ENCODE measurements around the gene NAA11. TPM values are rescaled to one million over a fixed set of nuclear protein-coding genes. Genes with fewer than 3 reads are reported as not detected.
"Not testable (repeated sequence)": the region's sequence is repeated elsewhere in the genome, so short reads cannot be mapped to it uniquely, and the experiment has no call there.

The NAA11 gene
- total RNA-seq, 2 experiments from 2014 or later, result not detected

DNA sequence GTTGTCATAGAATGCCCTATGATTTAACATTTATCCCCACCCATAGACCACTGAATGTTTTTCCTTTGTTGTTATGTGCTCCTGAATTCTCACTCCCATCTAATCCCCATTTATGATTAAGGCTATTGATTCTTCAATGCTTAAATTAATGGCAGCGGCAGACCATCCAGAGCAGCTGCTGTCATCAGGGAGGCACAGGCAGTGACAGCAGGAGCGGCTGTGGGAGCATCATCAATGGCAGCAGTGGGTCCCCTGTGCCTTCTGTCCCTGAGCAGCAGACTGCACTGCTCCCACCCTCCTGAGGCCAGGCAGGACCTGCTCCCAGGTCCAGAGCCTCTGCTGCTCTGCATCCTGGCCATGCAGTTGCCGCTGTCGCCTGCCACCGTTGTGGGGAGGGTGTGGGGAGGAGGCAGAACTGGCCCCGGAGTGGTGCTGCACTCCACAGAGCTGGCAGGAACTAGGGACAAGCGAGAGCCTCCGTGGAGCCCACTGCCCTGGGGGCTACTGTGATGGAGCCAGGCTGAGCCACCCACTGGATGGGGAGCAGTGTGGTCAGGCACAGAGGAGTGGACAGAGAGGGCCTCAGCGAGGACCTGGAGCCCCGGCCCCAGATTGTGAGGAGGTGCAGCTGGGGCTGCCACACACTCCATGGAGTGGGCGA, 29.0 kb downstream of the NAA11 start:
- Mint-ChIP-seq H3K27me3 (no peaks in the 10 kb centered on the region), H3K27ac (no peak overlapping the region), H3K4me3 (no peak overlapping the region), H3K4me1 (no peaks in the 10 kb centered on the region), H3K9me3 (ENCODE audit: low read depth) (no peaks in the 10 kb centered on the region), H3K36me3 (no peaks in the 10 kb centered on the region)
- DNase-seq, result no peak
- CTCF ChIA-PET, result interaction anchor here (1.3 kb wide), 1 partner anchor 8 kb away, joined by 3 read pairs; no protein-coding TSS in a partner anchor
- no peak for ATAC-seq

DNA sequence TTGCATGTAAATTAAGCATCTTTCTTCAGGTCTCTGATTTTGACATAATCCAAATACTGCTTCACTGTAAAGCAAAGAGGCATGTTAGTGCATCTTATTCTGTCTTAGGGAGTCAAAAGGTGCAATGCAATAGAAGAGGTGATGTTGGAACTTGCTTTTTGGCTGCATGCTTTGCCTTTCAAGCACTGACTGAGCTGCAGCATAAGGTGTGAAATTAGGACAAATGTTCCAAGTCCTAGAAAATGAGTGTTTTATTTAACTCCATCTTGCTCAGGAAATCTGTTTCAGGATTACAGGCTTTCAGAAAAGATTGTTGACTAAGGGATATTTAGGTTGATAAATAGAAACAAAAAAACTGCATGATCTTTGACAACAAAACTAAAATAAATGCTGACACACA, 30.8 kb downstream of the NAA11 start:
- ATAC-seq (no peak), DNase-seq (no peak)
- Mint-ChIP-seq H3K27me3 (no peaks in the 10 kb centered on the region), H3K9me3 (ENCODE audit: low read depth) (no peaks in the 10 kb centered on the region), H3K36me3 (no peaks in the 10 kb centered on the region), H3K27ac (no peak overlapping the region), H3K4me3 (no peak overlapping the region), H3K4me1 (no peaks in the 10 kb centered on the region)
- CTCF ChIA-PET, result no interaction called here

DNA sequence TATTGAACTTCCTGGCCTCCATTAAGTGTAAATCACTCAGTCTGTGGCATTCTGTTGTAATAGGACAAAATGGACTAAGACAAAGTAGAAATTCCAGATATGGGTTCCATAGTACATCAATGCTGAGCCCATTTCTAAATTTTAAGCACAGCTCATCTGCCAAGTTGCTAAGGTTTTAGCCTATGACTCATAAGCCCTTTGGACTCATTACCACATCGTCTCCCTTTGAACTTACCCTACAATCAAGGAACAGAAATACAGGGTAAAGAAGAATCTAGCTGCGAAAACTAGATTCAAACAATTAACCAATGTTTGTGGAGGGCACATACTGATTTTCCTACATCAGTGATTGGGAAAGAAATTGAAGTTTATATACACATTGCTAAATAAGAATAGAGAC, 31.8 kb downstream of the NAA11 start:
- Mint-ChIP-seq H3K9me3 (ENCODE audit: low read depth) (no peaks in the 10 kb centered on the region), H3K36me3 (no peaks in the 10 kb centered on the region), H3K4me3 (no peak overlapping the region), H3K27ac (no peak overlapping the region), H3K4me1 (no peaks in the 10 kb centered on the region), H3K27me3 (no peaks in the 10 kb centered on the region)
- ATAC-seq, result no peak
- CTCF ChIA-PET, result no interaction called here
- DNase-seq, result no peak

- DNase-seq (no peak), ATAC-seq (no peak)
- Mint-ChIP-seq H3K4me1 (no peaks in the 10 kb centered on the region), H3K9me3 (ENCODE audit: low read depth) (no peaks in the 10 kb centered on the region), H3K4me3 (no peak overlapping the region), H3K27ac (no peak overlapping the region), H3K27me3 (no peaks in the 10 kb centered on the region), H3K36me3 (no peaks in the 10 kb centered on the region)
- CTCF ChIA-PET, result no interaction called here
Measured at GRCh38 chr4:79292008-79292407, 33.9 kb downstream of the NAA11 start.

DNA sequence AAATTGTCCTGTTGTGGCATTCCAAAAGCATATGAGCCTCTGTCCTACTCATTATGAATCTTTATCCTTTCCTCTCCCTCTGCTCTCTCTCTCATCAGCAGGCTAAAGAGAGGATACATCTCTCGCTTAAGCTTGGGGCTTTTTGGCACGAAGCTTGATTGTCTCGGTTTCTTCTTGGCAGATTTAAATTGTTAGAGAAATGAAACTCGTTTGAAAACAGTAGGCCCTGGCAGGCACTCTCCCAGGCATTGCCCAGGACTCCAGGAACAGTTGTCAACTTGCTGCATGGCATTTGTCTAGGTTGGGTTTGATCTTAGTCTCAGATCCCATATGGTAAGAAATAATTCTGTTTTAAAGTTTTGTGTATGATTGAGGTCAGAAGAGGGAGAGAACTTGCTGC, 35.5 kb downstream of the NAA11 start:
- no peaks in the 10 kb centered on the region for H3K4me1 Mint-ChIP-seq
- no peak for ATAC-seq
- no peaks in the 10 kb centered on the region for H3K9me3 Mint-ChIP-seq (ENCODE audit: low read depth)
- CTCF ChIA-PET, result no interaction called here
- H3K4me3 Mint-ChIP-seq, result no peak overlapping the region
- no peaks in the 10 kb centered on the region for H3K27me3 Mint-ChIP-seq
- no peak for DNase-seq
- no peak overlapping the region for H3K27ac Mint-ChIP-seq
- no peaks in the 10 kb centered on the region for H3K36me3 Mint-ChIP-seq

GRCh38 chr4:79288185-79288584, 37.7 kb downstream of the NAA11 start:
- ATAC-seq (no peak), DNase-seq (no peak)
- CTCF ChIA-PET, result no interaction called here
- Mint-ChIP-seq H3K4me3 (no peak overlapping the region), H3K4me1 (no peaks in the 10 kb centered on the region), H3K27ac (no peak overlapping the region), H3K27me3 (no peaks in the 10 kb centered on the region), H3K36me3 (no peaks in the 10 kb centered on the region), H3K9me3 (ENCODE audit: low read depth) (no peaks in the 10 kb centered on the region)

DNA sequence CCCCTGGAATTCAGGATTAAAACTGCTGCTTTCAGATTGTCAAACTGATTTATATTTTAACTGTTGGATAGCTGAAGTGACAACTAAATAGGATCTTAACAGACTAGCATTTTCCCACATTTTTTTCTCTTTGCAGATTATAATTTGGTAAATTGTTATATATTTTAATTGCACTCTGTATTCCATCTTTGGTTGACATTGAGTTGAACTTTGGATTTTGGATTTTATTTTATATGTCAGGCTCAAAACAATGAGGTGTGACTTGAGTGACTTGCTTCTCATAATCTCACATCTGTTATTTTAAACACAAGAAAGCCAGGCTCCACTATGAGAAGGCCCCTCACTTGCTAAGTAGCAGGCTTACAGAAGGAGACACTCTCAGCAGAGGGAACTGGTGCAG, 38.1 kb downstream of the NAA11 start:
- no peak for DNase-seq
- Mint-ChIP-seq H3K36me3 (no peaks in the 10 kb centered on the region), H3K4me1 (no peaks in the 10 kb centered on the region), H3K4me3 (no peak overlapping the region), H3K27me3 (no peaks in the 10 kb centered on the region), H3K9me3 (ENCODE audit: low read depth) (no peaks in the 10 kb centered on the region), H3K27ac (no peak overlapping the region)
- no peak for ATAC-seq
- CTCF ChIA-PET, result no interaction called here

DNA sequence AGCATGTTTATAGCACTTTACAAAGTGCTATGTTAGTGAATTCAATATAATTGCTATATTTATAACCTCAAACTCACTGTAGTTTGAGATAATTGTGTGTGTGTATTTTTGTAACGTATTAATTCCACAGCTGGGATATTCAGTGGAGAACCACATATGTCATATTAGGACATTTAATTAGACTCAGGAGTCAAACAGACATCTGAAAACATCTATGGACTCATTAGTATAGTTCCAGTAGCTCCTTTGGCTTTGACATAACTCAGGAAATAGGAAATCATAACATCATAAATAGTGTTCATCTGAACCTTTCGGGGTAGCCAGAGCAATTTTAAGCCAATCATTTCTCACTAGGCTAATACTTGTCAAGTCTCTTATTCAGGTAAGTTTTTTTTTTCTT, 38.8 kb downstream of the NAA11 start:
- Mint-ChIP-seq H3K36me3 (no peaks in the 10 kb centered on the region), H3K4me3 (no peak overlapping the region), H3K27ac (no peak overlapping the region), H3K27me3 (no peaks in the 10 kb centered on the region), H3K9me3 (ENCODE audit: low read depth) (no peaks in the 10 kb centered on the region), H3K4me1 (no peaks in the 10 kb centered on the region)
- ATAC-seq, result no peak
- no peak for DNase-seq
- CTCF ChIA-PET, result no interaction called here

- CTCF ChIA-PET, result no interaction called here
- H3K4me3 Mint-ChIP-seq, result no peak overlapping the region
- ATAC-seq (no peak), DNase-seq (no peak)
- H3K9me3 Mint-ChIP-seq (ENCODE audit: low read depth), result no peaks in the 10 kb centered on the region
- H3K27ac Mint-ChIP-seq, result no peak overlapping the region
- no peaks in the 10 kb centered on the region for H3K27me3 Mint-ChIP-seq
- H3K4me1 Mint-ChIP-seq, result no peaks in the 10 kb centered on the region
- no peaks in the 10 kb centered on the region for H3K36me3 Mint-ChIP-seq
Measured at GRCh38 chr4:79281566-79282359, 44.1 kb downstream of the NAA11 start.

GRCh38 chr4:79277467-79277866, 48.4 kb downstream of the NAA11 start:
- ATAC-seq; H3K4me3 Mint-ChIP-seq; H3K9me3 Mint-ChIP-seq (ENCODE audit: low read depth); H3K27ac Mint-ChIP-seq; H3K27me3 Mint-ChIP-seq; H3K4me1 Mint-ChIP-seq; CTCF ChIA-PET; H3K36me3 Mint-ChIP-seq; DNase-seq: not testable (repeated sequence)

DNA sequence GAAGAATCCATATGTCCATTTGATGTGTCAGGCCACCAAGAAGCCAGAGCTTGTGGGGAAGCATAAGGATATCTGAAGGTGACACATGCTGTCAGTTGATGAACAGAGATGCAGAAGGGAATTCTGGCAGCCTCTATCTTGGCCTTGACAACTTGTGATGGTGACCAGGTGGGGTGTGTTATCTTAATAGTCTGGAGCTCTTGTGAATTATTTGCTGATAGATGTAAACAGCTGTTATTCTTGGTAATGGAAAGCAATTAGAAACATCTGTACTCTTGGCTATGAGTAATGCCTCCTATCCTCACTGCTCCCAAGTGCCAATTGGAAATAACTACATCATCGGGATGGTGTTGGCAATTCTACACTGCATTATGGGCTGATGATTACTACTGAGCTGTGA, 51.9 kb downstream of the NAA11 start:
- no peak for DNase-seq
- CTCF ChIA-PET, result no interaction called here
- ATAC-seq, result no peak
- no peaks in the 10 kb centered on the region for H3K4me1 Mint-ChIP-seq
- H3K9me3 Mint-ChIP-seq (ENCODE audit: low read depth), result no peaks in the 10 kb centered on the region
- H3K4me3 Mint-ChIP-seq, result no peak overlapping the region
- H3K27me3 Mint-ChIP-seq, result no peaks in the 10 kb centered on the region
- H3K36me3 Mint-ChIP-seq, result no peaks in the 10 kb centered on the region
- no peak overlapping the region for H3K27ac Mint-ChIP-seq

DNA sequence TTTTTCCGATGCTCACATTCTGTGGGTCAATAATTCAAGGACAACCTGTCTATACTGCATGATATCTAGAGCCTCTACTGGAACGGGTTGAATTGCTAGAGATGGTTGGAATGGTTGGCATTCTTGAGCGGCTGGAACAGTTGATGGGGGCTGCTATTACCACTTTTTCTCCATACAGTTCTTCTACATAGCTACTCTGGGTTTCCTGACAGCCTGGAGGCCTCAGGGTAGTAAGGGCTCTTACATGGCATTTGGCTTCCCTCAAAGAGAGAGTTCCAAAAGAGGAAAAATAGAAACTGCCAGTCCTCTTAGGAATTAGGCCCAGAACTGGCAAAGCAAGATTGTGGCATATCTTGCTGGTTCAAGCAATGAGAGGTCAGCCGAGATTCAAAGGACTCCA, 53.1 kb downstream of the NAA11 start:
- CTCF ChIA-PET, result no interaction called here
- no peaks in the 10 kb centered on the region for H3K4me1 Mint-ChIP-seq
- H3K27me3 Mint-ChIP-seq, result no peaks in the 10 kb centered on the region
- no peak overlapping the region for H3K27ac Mint-ChIP-seq
- H3K36me3 Mint-ChIP-seq, result no peaks in the 10 kb centered on the region
- ATAC-seq (no peak), DNase-seq (no peak)
- no peaks in the 10 kb centered on the region for H3K9me3 Mint-ChIP-seq (ENCODE audit: low read depth)
- H3K4me3 Mint-ChIP-seq, result no peak overlapping the region

DNA sequence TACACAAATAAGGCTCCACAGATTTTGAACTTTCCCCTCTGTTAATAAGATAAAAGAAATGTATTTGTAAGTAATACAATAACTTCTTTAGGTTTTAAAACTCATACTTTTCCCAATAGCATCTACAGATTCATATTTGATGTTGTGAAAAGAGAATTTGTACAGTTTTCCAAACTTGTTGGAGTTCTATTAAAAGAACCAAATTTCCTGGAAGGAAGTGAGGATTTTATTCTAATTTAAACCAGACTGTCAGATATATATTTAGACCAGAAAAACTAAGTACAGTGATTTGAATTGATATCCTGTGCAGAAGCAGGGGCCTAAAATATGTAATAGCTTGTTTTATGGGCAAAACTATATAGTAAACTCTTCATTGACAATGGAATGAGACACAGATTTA, 53.7 kb downstream of the NAA11 start:
- no peak overlapping the region for H3K4me3 Mint-ChIP-seq
- ATAC-seq (no peak), DNase-seq (no peak)
- H3K9me3 Mint-ChIP-seq (ENCODE audit: low read depth), result no peaks in the 10 kb centered on the region
- H3K36me3 Mint-ChIP-seq, result no peaks in the 10 kb centered on the region
- H3K27ac Mint-ChIP-seq, result no peak overlapping the region
- H3K27me3 Mint-ChIP-seq, result no peaks in the 10 kb centered on the region
- no peaks in the 10 kb centered on the region for H3K4me1 Mint-ChIP-seq
- CTCF ChIA-PET, result no interaction called here

- Mint-ChIP-seq H3K27me3 (no peaks in the 10 kb centered on the region), H3K9me3 (ENCODE audit: low read depth) (no peaks in the 10 kb centered on the region), H3K4me3 (no peak overlapping the region), H3K36me3 (no peaks in the 10 kb centered on the region), H3K27ac (no peak overlapping the region), H3K4me1 (no peaks in the 10 kb centered on the region)
- no peak for ATAC-seq
- CTCF ChIA-PET, result no interaction called here
- no peak for DNase-seq
Measured at GRCh38 chr4:79267671-79268070, 58.2 kb downstream of the NAA11 start.
